HG03469 (cell line): ENCODE data around the gene WNT6.

ENCODE experiments used
- ATAC-seq: cut with Tn5 transposase; IDR thresholded peaks from one replicate; pipeline ENCODE4 v1.9.1; 2021; ENCODE audit warnings: mild to moderate bottlenecking, moderate library complexity, moderate number of reproducible peaks; ENCODE audit not compliant: unreplicated experiment

The WNT6 gene

DNA sequence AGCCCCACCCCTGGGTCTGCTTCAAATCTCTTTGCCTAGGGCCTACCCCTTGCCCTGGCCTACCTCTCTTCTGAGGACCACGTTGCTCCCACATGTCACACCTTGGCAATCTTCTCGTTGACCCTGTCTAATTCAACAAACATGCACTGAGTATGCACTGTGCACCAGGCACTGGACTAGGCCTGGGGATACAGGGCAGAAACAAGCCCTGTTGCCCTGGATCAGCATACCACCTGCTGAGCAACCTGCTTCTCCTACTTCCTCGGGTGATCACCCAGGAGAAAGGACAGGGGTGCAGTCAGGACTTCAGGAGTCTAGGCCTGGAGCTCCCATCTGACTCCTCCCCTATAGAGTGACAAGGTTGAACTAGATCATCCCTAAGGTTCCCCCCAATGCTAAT is 30.8 kb downstream of the WNT6 start:
- ATAC-seq, result no peak

DNA sequence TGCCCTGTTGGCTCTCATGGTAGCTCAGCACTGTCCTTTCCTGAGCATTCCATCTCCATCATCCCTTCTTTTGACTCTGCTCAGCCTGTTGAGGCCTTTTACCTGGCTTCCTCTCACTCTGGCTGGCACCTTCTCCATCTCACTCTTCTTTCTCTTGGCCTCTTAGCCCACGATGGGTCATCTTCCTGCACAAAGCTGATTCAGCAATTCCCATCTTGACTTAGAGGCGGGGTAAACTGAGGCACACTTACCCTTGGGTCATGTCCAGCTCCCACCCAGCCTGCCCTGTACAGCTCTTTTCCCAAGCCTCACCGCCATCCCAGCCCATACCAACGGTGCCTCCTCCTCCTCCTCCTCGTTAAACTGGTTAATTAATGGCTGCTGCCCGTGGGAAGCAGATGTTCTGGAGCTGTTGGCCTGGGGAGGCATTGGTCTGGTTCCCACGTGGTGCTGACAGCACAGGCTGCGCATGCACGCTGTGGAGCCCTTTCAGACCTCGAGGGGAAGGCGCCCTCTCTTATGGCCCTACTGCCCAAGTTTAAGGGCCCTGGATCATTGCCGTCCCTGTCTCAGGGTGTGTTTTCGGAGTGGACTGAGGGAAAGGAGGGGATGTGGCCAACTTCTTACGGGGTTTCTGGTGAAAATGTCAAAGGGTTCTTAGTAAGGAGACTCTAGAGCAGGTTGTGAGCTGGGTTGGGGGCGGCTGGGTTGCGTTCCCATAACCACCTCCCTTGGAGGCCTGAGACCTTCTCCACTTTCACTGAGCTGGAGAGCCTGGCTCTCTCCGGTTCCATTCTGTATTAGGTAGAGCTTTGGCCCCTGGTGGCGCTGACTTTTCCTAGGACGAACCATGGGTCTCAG is 31.9 kb downstream of the WNT6 start:
- ATAC-seq, result no peak

DNA sequence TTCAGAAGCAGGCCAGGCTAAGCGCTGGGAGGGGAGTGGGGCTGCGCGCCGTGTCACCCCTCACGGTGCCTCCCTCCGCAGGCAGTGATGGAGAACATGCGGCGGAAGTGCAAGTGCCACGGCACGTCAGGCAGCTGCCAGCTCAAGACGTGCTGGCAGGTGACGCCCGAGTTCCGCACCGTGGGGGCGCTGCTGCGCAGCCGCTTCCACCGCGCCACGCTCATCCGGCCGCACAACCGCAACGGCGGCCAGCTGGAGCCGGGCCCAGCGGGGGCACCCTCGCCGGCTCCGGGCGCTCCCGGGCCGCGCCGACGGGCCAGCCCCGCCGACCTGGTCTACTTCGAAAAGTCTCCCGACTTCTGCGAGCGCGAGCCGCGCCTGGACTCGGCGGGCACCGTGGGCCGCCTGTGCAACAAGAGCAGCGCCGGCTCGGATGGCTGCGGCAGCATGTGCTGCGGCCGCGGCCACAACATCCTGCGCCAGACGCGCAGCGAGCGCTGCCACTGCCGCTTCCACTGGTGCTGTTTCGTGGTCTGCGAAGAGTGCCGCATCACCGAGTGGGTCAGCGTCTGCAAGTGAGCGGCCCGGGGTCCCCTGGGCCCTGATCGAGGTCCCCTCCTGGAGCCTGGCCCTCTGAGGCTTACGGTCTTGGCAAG is 33.2 kb downstream of the WNT6 start:
- peak; percentile 47 for ATAC-seq

DNA sequence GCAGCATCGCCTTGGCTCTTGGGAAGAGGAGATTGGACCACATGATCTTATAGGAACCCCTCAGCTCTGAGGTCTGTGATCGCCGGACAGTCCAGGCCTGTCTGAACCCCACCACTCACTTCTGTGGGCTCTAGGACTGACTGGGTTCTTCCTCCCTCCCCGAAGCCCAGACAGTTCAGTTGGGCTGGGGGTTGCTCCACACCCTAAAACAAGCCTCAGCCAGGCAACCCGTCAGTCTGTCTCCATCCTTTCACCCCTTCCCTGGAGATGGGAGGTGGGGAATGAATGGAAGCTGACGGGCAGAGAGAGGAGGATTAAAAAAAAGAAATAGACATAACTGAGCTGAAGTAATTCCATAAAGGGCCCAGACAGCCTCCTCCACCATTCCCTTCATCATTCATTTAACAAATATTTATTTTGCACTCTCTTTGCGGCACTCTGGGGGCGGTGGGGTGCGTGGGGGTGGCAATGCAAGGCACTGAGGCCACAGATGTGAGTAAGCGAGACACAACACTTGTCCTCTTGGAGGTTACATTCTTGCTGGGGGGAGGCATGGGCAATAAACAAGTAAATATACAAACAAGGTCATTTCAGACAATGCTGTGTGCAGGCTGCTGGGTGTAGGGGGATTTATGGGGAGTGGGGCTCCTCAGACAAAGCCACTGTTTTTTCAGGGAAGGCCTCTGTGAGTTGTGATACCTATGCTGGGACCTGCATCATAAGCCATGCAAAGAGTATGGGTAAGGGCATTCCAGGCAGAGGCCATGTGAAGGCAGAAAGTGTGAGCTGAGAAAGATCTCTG is 33.9 kb downstream of the WNT6 start:
- no peak for ATAC-seq

DNA sequence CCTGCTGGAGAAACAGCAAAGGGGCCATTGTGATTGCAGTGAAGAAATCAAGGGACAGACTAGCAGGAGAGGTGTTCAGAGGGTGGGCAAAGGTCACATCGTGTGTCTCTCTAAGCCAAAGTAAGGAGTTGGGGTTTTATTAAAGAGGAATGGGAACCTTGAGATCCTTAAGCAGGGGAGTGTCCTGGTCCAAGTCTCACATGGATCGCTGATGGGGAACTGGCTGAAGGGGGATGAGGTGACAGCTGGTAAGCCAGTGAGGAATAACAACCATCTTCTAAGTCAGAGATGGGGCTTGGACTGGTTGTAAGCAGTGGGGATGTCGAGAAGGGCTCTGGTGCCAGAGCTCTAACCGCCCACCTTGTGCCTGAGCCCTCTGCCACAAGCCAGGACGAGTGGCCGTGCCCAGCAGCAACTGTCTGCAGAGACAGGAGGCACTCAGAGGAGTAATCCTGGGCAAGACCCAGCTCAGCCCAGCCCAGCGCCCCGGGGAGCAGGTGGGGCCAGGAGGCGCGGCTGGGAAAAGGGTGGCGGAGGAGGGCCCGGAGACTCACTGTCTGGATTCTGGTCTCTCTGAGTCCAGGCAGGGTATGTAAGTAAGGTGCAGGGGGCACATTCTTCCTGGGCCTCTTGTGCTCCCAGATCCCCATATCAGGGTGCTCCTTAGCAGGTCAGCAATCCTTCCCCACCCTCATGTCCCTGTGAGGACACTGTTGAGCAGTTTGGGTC is 34.7 kb downstream of the WNT6 start:
- ATAC-seq, result no peak

DNA sequence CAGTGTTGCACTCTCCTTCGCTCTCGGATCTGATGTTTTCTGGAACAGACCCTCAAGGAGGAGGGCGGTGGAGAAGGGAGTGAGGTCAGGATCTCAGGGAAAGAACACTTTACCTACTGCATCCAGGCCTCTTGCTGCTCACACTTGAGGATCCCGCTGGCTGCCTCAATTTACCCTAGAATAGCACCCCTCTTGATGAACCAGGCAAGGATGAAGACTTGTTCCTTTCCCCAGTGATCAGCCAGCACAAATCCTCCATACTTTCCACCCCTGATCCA is 35.2 kb downstream of the WNT6 start:
- ATAC-seq, result no peak

DNA sequence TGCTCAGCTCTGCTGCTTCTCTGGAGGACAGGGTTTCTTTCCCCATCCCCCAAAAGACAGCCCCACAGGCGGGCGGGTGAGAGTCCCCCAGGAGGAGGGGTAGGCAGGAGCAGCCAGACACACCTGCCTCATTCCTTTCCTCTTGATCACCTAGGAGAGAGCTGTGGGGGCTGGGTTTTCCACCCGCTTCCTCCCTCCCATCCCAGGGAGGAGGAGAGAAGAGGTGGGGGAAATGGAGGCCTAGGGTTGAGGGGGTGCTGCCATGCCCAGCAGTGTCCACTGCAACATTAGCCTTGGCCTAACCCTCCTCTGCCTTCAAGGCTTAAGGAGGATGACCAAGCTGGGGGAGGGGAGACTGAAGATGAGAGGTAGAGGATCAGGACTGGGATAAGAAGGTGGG is 35.7 kb downstream of the WNT6 start:
- ATAC-seq, result no peak

DNA sequence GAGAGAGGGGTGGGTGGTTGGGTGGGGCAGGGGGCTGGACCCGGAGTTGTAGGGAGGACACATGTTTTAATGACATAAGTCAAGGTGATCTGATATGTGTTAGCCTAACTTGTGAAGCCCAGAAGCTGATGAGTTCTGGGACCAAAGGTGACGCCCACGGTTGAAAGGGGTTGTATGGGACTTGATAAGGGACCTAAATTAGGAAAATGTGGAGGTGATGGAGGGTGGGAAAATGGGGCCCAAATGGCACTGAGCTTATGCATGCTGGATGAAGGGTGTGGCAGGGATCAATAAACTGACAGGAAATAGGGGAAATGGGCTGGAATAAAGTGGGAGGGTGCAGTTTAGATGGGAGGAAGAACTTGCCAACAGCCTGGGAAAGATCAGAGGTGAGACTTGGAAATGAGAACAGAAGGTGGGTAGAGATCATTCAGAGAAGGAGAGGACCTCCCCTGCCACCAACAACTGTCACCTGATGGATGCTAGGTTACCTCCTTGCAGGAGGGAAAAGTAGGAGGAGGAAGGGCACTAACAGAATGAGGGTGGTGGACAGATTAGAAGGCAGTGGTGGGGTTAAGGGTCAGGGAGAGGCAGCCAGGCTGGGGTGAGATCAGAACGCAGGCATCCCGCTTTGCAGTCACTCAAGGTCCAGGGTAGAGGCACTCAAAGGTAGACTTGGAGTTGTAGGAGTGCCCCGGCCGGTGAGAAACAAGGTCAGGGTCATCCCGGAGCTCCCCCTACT is 36.3 kb downstream of the WNT6 start:
- no peak for ATAC-seq

DNA sequence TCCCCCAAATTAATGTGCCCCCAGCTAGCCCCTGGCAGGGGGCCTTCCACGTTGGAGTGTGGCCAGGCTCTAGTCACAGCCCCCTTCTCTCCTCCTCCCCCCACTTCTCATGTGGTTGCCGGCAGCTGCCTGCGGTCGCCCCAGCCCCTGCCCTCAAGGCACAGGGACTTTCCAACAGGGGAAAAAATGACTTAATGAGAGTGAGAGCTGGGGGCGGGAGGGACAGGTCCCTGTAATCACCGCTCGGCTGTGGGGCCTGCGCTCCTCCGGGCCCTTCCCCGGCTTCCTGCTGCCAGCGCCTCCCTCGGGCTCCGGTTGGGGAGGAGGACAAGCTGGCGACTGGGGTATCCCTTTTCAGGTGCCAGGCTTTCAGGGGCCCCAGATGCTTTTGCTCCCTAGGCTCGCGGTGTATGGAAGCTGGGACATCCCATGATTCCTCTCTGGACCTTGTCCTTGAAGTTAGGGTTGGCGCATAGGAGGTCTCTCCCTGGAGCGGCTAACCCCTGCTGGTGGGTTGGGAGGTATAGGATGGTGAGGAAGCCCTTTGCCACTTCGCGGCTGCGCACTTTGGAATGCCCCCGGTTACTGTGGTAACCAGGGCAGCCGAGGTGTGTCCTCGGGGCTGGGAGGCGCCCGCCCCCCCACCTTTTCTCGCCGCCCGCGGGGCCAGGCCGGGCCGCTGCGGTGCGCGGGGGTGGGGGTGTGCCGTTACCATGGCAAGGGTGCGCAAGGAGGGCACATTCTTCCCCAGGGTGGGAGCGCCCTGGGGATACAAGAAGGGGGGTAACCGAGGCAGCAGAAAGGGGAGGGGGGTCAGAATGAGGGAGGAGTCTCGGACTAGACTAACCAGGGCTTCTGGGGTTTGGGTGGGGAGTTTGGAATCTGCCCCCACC is 37.1 kb downstream of the WNT6 start:
- peak; percentile 27 for ATAC-seq

DNA sequence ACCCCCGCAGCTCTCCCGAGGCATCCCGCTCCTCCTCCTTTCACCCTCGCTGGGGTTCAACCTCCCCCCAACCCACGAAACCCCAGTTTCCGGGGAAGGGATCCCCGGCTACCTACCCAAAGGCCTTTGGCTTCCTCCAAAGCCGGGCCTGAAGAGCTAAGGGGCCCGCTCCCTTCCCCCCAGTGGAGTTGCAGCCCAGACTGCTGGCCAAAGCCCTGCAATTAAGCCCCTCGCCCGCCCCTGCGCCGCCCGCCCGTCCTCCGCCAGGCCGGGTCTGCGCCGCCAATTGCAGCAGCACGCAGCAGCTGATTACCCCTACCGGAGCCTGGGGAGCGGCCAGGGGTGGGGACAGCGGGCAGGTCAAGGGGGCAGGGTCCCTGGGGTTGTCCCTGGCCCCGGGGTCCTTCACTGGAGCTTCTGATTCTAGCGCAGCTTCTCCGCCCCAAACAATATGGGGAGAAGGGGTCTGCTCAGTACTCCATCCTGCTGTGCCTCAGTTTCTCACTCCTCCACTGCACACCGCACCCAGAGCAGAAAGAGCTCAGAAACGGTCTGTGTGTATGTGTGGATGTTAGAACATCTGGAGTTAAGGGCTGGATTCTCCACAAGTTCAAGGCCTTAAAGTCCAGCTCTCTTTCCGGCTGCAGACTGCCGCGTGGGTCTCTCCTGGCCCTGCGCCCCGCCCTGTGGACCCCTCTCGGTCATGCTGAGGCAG is 37.9 kb downstream of the WNT6 start:
- ATAC-seq, result no peak

DNA sequence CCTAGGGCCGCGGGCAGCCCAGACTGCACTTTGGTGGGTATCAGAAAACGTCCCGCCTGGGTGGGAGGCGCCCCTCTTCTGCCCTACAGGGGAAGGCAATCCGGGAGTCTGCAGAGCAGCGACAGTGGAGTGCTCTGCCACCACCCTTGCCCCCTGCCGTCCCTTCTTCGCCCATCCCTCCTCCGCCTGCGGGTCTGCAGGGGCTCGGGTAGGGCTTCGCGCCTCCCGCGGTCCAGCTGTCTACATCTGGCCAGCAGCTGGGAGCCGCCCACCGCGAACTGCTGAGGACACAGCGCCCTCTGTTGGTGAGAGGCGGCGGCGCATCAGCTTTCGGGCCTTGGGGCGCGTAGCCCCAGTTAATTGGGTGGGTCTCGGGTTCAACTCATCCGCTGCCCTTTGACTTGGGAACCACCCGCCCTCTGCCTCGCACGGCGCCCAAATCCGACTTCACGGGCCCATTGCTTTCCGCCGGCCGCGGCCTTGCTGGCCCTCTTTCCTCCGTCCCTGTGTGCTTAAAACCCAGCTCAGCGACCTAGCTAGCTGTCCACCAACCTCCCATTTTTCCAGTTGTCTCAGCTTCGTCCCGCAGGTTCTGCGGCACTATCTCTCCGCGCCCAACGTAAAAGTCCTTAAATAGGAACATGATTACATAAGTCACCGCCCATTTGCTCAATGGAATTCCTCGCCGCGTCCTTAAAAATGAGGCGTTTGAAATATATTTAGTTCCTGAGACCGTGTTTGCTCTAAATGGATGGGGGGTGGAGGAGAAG is 38.7 kb downstream of the WNT6 start:
- peak; percentile 31 for ATAC-seq

DNA sequence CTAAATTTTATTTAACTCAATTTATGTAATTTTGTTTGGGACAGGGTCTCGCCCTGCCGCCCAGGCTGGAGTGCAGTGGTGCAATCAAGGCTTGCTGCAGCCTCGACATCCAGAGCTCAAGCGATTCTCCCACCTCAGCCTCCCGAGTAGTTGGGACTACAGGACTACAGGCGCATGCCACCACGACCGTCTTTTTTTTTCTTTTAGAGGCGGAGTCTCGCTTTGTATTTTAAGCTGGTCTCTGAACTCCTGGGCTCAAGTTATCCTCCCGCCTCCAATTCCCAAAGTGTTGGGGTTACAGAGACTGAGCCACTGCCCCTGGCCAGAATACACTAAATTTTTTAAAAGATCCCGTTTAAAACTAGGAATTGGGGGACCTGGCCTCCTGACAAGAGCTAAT is 39.5 kb downstream of the WNT6 start:
- ATAC-seq, result no peak

DNA sequence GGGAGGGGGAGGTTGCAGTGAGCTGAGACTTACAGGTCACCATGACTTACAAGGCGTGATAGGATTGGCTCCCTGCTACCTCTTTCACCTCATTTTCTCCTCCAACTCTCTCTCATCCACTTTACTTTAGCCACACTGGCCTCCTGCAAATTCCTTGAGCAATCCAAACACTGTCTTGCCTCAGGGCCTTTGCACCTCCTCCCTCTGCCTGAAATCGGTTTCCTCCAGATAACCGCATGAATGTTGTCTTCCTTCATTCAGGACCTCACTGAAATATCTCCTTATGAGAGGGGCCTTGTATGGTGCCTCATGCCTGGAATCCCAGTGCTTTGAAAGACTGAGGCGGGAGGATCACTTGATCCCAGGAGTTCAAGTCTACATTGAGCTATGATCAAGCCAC is 42.8 kb downstream of the WNT6 start:
- no peak for ATAC-seq

DNA sequence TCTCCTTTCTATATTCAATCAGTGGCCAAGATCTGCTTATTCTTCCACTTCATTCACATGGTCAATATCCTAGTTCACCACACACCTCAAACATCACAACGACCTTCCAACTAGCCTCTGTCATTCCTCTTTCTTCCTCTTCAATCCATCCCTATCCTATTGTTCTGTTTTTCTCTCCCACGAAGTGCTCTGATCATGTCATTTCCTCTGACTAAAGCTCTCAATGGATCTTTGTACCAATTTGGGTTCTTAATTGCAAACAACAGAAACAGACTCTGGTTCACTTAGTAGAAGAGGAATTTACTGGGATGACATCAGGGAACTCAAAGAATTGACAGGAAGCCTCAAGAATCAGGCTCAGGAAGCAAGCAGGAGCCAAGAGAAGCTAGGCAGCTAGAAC is 44.6 kb downstream of the WNT6 start:
- ATAC-seq, result no peak

DNA sequence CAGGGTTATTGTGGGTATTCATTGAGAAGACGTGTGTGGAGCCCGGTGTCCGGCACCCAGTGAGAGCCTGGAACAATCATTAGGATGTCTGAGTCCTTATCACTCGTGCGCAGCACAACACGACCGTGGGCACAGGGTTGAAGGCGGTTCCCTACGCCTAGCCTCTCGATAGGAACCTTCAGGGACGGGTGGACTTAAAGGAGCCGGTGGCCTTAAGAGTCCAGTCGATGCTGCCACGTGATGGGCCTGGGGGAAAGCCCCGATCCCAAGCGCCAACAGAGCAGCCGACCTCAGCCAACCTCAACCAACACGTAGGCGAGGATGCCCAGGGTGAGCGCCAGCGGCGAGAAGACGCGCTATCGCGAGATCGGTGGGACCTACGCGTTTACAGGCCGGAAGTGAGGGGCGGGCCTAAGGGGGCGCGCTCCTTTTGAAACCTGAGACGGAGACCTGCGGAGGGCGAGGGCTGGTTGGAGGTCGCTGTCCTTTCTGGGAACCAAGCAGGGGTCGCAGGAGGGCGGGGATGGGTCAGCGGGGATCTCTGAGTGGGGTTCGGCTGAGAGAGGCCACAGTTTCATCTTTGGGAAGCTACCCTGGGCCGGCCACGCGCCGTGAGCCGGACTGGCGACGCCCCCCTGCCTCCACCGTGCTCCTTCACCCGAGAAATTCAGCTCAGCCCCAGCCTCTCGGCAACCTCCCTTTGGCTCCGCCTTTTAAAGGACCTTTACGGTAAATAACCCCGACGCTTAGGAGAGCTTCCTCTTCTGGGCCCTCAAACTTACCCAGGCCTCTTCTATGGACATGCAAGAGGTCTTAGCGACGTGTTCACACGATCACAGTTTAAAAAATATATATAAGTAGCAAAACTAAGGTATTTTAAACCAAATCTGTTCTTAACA is 49.4 kb downstream of the WNT6 start:
- ATAC-seq, result peak; percentile 91

DNA sequence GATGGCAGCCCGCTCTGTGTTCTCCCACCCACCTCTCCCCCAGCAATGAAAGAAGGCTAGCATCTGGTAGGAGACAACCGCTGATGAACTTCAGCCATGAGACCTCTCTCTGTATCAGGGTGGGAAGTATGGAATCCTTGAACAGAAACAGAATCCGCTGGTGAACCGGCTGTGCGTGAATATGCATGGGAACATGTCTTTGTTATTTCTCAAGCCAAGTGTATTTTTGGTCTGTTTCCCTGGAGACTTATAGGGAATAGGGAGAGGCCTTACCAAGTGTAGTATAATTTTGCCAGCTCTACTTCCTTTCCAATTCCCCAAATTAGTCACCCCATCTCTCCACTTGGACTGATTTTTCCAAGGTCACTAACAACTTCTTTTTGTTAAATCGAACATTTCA is 51.1 kb downstream of the WNT6 start:
- ATAC-seq, result no peak

DNA sequence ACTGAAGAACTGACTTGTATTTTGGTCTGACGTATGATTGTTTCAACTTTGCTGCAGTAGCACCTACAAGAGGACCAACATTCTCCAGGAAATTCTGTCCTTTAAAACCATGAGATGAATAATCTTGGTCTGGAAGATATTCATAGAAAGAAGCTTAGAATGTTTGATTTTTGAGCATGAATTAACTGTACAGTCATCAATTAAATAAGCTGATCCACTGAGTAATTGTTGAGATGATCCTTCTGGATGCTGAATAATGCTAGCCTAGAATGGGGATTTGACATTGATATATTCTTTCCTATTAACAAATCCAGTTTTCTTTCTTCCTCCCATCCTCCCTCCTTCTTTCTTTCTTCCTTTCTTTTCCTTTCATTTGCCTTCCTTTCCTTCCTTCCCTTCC is 60.9 kb downstream of the WNT6 start:
- ATAC-seq, result no peak
